Fibroblast of skin of right quadriceps (primary cell): Measurements from ENCODE around the gene PITPNM1.
"Not testable (repeated sequence)": the region's sequence is repeated elsewhere in the genome, so short reads cannot be mapped to it uniquely, and the experiment has no call there.

Experiments
- DNase-seq: peaks from one replicate; pipeline ENCODE4 v3.0.0-alpha.2; 2013

Gene PITPNM1

GRCh38 chr11:67504950-67505581, at the start of gene PITPNM1:
Gene PITPNM1 (minus strand): TSS chr11:67505363. CDS start chr11:67504180, 1,183 bp downstream.
- DNase-seq = peak; percentile 48

GRCh38 chr11:67551697-67552096, 46.5 kb upstream of the PITPNM1 start:
- not testable (repeated sequence) for DNase-seq

- DNase-seq = no peak
These were observed 46.0 kb upstream of the PITPNM1 start for GRCh38 chr11:67551127-67551526.

- DNase-seq = no peak
These were observed 43.5 kb upstream of the PITPNM1 start for GRCh38 chr11:67548555-67549110.

GRCh38 chr11:67548112-67548511, 42.9 kb upstream of the PITPNM1 start:
- not testable (repeated sequence) for DNase-seq

- DNase-seq = no peak
These were observed 40.1 kb upstream of the PITPNM1 start for GRCh38 chr11:67545280-67545679.

GRCh38 chr11:67544616-67545242, 39.6 kb upstream of the PITPNM1 start:
- no peak for DNase-seq

- no peak for DNase-seq
These were observed 38.4 kb upstream of the PITPNM1 start for GRCh38 chr11:67543585-67543984.

GRCh38 chr11:67542971-67543370, 37.8 kb upstream of the PITPNM1 start:
- DNase-seq = no peak

- no peak for DNase-seq
These were observed 37.0 kb upstream of the PITPNM1 start for GRCh38 chr11:67542169-67542568.

- DNase-seq = no peak
These were observed 36.0 kb upstream of the PITPNM1 start for GRCh38 chr11:67541198-67541597.

- DNase-seq = no peak
These were observed 34.4 kb upstream of the PITPNM1 start for GRCh38 chr11:67539550-67539949.

- no peak for DNase-seq
These were observed 33.8 kb upstream of the PITPNM1 start for GRCh38 chr11:67538823-67539505.

GRCh38 chr11:67538306-67538705, 33.1 kb upstream of the PITPNM1 start:
- DNase-seq = no peak

- DNase-seq = no peak
These were observed 30.4 kb upstream of the PITPNM1 start for GRCh38 chr11:67535561-67535960.

GRCh38 chr11:67534070-67534679, 29.0 kb upstream of the PITPNM1 start:
- DNase-seq = peak; percentile 16

GRCh38 chr11:67532889-67533288, 27.7 kb upstream of the PITPNM1 start:
- no peak for DNase-seq

GRCh38 chr11:67530282-67530592, 25.1 kb upstream of the PITPNM1 start:
- DNase-seq = no peak

- no peak for DNase-seq
These were observed 23.2 kb upstream of the PITPNM1 start for GRCh38 chr11:67528376-67528775.

GRCh38 chr11:67525275-67525976, 20.3 kb upstream of the PITPNM1 start:
- DNase-seq = no peak

GRCh38 chr11:67524480-67524808, 19.3 kb upstream of the PITPNM1 start:
- no peak for DNase-seq

- DNase-seq = no peak
These were observed 18.7 kb upstream of the PITPNM1 start for GRCh38 chr11:67523556-67524479.
